Mesothelial cell of epicardium (in vitro differentiated cells): ENCODE results near the gene KDM4B. TPM values are rescaled to one million over a fixed set of nuclear protein-coding genes. Genes with fewer than 3 reads are reported as not detected.

Experiments used
- DNase-seq, 2 experiments: peaks; one replicate each; pipeline ENCODE4 v3.0.0; 2021; ENCODE audit warnings: low spot score in 2 of 2; ENCODE audit not compliant: unreplicated experiment in 2 of 2
- H3K27ac Mint-ChIP-seq: 2 replicates; pipeline ENCODE4 v1.8.0; 2021; ENCODE audit warnings: mixed read lengths
- H3K27me3 Mint-ChIP-seq: 2 replicates; pipeline ENCODE4 v1.8.0; 2021; ENCODE audit warnings: low read depth, mixed read lengths
- H3K36me3 Mint-ChIP-seq: 2 replicates; pipeline ENCODE4 v1.8.0; 2021; ENCODE audit warnings: mixed read lengths
- H3K4me1 Mint-ChIP-seq: 2 replicates; pipeline ENCODE4 v1.8.0; 2021; ENCODE audit warnings: mixed read lengths
- H3K4me3 Mint-ChIP-seq: 2 replicates; pipeline ENCODE4 v1.8.0; 2021; ENCODE audit warnings: mild to moderate bottlenecking, moderate library complexity, mixed read lengths
- H3K9me3 Mint-ChIP-seq: 2 replicates; pipeline ENCODE4 v1.8.0; 2021; ENCODE audit warnings: mixed read lengths
- CTCF ChIP-seq: fragments of 200-600 bp; sonication (generic); IDR thresholded peaks from one replicate; pipeline ENCODE4 v1.5.0; 2021; ENCODE audit warnings: antibody characterized with exemption; ENCODE audit not compliant: unreplicated experiment
- total RNA-seq: library from RNA; stranded (reverse); gene quantifications from 3 replicates; pipeline ENCODE4 v1.2.1, GENCODE V29; 2021

Gene KDM4B
- total RNA-seq, 1 donor from 2014 or later, result 80.5 TPM

- H3K36me3 Mint-ChIP-seq, result peaks cover 19% of the 10 kb centered on the region
- no peaks in the 10 kb centered on the region for H3K9me3 Mint-ChIP-seq
- H3K27me3 Mint-ChIP-seq, result no peaks in the 10 kb centered on the region
- H3K4me3 Mint-ChIP-seq, result no peak overlapping the region
- no peak for DNase-seq
- TF ChIP-seq CTCF, result no peak
- no peak overlapping the region for H3K27ac Mint-ChIP-seq
- H3K4me1 Mint-ChIP-seq, result peaks cover 17% of the 10 kb centered on the region
Observed at GRCh38 chr19:5108866-5109265, 140.0 kb downstream of the KDM4B start.

- DNase-seq, result no peak
- H3K27me3 Mint-ChIP-seq, result no peaks in the 10 kb centered on the region
- no peak overlapping the region for H3K4me3 Mint-ChIP-seq
- no peak for TF ChIP-seq CTCF
- H3K36me3 Mint-ChIP-seq, result peaks cover 19% of the 10 kb centered on the region
- H3K4me1 Mint-ChIP-seq, result peaks cover 24% of the 10 kb centered on the region
- H3K9me3 Mint-ChIP-seq, result no peaks in the 10 kb centered on the region
- no peak overlapping the region for H3K27ac Mint-ChIP-seq
Observed at GRCh38 chr19:5109560-5109959, 140.6 kb downstream of the KDM4B start.

GRCh38 chr19:5110546-5110945 lies 141.6 kb downstream of the KDM4B start:
- Mint-ChIP-seq H3K27me3 (no peaks in the 10 kb centered on the region), H3K27ac (no peak overlapping the region), H3K4me3 (no peak overlapping the region), H3K36me3 (peaks cover 21% of the 10 kb centered on the region), H3K4me1 (peaks cover 28% of the 10 kb centered on the region), H3K9me3 (peaks cover 1% of the 10 kb centered on the region)
- no peak for TF ChIP-seq CTCF
- no peak for DNase-seq

- peaks cover 4% of the 10 kb centered on the region for H3K9me3 Mint-ChIP-seq
- H3K27ac Mint-ChIP-seq, result no peak overlapping the region
- peaks cover 24% of the 10 kb centered on the region for H3K36me3 Mint-ChIP-seq
- no peak for TF ChIP-seq CTCF
- H3K27me3 Mint-ChIP-seq, result no peaks in the 10 kb centered on the region
- peaks cover 28% of the 10 kb centered on the region for H3K4me1 Mint-ChIP-seq
- no peak for DNase-seq
- no peak overlapping the region for H3K4me3 Mint-ChIP-seq
Observed at GRCh38 chr19:5111051-5111450, 142.1 kb downstream of the KDM4B start.

- no peaks in the 10 kb centered on the region for H3K27me3 Mint-ChIP-seq
- no peak overlapping the region for H3K4me3 Mint-ChIP-seq
- H3K4me1 Mint-ChIP-seq, result peaks cover 28% of the 10 kb centered on the region
- no peak overlapping the region for H3K27ac Mint-ChIP-seq
- H3K36me3 Mint-ChIP-seq, result peaks cover 28% of the 10 kb centered on the region
- TF ChIP-seq CTCF, result no peak
- H3K9me3 Mint-ChIP-seq, result peaks cover 10% of the 10 kb centered on the region
- DNase-seq, result no peak
Observed at GRCh38 chr19:5112175-5112574, 143.3 kb downstream of the KDM4B start.
